ENCODE data around the gene TLE5.
"Not testable (repeated sequence)": the region's sequence is repeated elsewhere in the genome, so short reads cannot be mapped to it uniquely, and the experiment has no call there.

The TLE5 gene

GRCh38 chr19:3095441-3096191 lies 33.3 kb upstream of the TLE5 start:
- Histone ChIP-seq H3K36me3 (ENCODE audit: control insufficient read depth, insufficient read depth, low read length) (no peaks in the 10 kb centered on the region), H3K27ac (ENCODE audit: insufficient read depth, low read depth, low read length, poor library complexity, severe bottlenecking) (no peak overlapping the region), H3K4me1 (ENCODE audit: control insufficient read depth, insufficient read depth, low read length) (peaks cover 25% of the 10 kb centered on the region), H3K9me3 (ENCODE audit: control insufficient read depth, low read length) (no peaks in the 10 kb centered on the region), H3K4me3 (ENCODE audit: insufficient read depth, low read depth, low read length) (peak overlapping the region; percentile 78), H3K27me3 (ENCODE audit: control insufficient read depth, insufficient read depth, low read length, poor library complexity, severe bottlenecking) (no peaks in the 10 kb centered on the region)
- WGBS, 2 experiments: 3 to 4% methylated on average over 31 of the region's 31 CpGs

DNA sequence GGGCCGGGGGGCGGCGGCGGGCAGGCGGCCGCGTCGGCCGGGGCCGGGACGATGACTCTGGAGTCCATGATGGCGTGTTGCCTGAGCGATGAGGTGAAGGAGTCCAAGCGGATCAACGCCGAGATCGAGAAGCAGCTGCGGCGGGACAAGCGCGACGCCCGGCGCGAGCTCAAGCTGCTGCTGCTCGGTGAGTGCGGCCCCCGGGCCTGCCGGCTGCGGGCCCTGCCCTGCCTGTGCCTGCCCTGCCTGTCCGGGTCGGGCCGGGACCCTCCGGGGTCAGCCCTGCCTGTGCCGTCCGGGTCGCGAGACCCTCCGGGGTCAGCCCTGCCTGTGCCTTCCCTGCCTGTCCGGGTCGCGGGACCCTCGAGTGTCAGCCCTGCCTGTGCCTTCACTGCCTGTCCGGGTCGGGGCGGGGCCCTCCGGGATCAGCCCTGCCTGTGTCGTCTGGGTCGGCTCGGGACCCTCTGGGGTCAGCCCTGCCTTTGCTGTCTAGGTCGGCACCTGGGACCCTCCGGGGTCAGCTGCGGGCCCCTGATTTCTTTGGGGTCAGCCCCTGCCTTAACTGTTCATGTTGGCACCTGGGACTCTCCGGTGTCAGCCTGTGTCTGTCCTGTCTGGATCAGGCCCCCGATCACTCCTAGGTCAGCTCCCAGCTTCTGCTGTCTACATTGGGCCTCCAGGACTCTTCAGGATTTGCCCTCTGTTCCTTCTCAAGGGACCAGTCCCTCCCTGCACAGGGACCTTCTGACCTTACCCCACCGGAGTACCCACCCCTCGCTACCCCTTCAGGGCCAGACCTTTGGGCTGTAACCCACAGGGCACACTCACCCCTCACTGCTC lies 32.5 kb upstream of the TLE5 start:
- Histone ChIP-seq H3K27ac (ENCODE audit: insufficient read depth, low read depth, low read length, poor library complexity, severe bottlenecking) (no peak overlapping the region), H3K4me1 (ENCODE audit: control insufficient read depth, insufficient read depth, low read length) (peaks cover 25% of the 10 kb centered on the region), H3K9me3 (ENCODE audit: control insufficient read depth, low read length) (no peaks in the 10 kb centered on the region), H3K27me3 (ENCODE audit: control insufficient read depth, insufficient read depth, low read length, poor library complexity, severe bottlenecking) (no peaks in the 10 kb centered on the region), H3K4me3 (ENCODE audit: insufficient read depth, low read depth, low read length) (peak overlapping the region; percentile 78), H3K36me3 (ENCODE audit: control insufficient read depth, insufficient read depth, low read length) (no peaks in the 10 kb centered on the region)
- 2% methylated on average over 57 of the region's 57 CpGs for WGBS, 2 experiments

GRCh38 chr19:3089299-3089855 lies 27.1 kb upstream of the TLE5 start:
- 87 to 92% methylated on average over 6 to 7 of the region's 7 CpGs for WGBS, 2 experiments
- not testable (repeated sequence) for H3K36me3 ChIP-seq (ENCODE audit: control insufficient read depth, insufficient read depth, low read length); H3K4me3 ChIP-seq (ENCODE audit: insufficient read depth, low read depth, low read length); H3K9me3 ChIP-seq (ENCODE audit: control insufficient read depth, low read length); H3K4me1 ChIP-seq (ENCODE audit: control insufficient read depth, insufficient read depth, low read length); H3K27ac ChIP-seq (ENCODE audit: insufficient read depth, low read depth, low read length, poor library complexity, severe bottlenecking); H3K27me3 ChIP-seq (ENCODE audit: control insufficient read depth, insufficient read depth, low read length, poor library complexity, severe bottlenecking)

DNA sequence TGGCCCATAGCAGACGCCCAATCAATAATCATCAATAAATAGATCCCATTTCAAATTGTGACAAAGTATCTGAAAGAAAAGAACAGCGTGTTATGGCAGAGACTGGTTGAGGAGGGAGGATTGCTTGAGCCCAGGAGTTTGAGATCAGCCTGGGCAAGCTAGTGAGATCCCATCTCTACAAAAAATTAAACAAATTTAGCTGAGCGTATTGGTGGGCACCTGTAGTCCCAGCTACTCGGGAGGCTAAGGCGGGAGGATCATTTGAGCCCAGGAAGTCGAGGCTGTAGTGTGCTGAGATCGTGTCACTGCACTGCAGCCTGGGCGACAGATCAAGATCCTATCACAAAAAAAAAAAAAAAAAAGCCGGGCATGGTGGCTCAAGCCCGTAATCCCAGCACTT lies 25.5 kb upstream of the TLE5 start:
- WGBS, 2 experiments: 82 to 90% methylated on average over 7 to 9 of the region's 10 CpGs
- Histone ChIP-seq H3K4me1 (ENCODE audit: control insufficient read depth, insufficient read depth, low read length) (no peaks in the 10 kb centered on the region), H3K36me3 (ENCODE audit: control insufficient read depth, insufficient read depth, low read length) (no peaks in the 10 kb centered on the region), H3K27me3 (ENCODE audit: control insufficient read depth, insufficient read depth, low read length, poor library complexity, severe bottlenecking) (no peaks in the 10 kb centered on the region), H3K9me3 (ENCODE audit: control insufficient read depth, low read length) (no peaks in the 10 kb centered on the region), H3K4me3 (ENCODE audit: insufficient read depth, low read depth, low read length) (no peak overlapping the region), H3K27ac (ENCODE audit: insufficient read depth, low read depth, low read length, poor library complexity, severe bottlenecking) (no peak overlapping the region)

DNA sequence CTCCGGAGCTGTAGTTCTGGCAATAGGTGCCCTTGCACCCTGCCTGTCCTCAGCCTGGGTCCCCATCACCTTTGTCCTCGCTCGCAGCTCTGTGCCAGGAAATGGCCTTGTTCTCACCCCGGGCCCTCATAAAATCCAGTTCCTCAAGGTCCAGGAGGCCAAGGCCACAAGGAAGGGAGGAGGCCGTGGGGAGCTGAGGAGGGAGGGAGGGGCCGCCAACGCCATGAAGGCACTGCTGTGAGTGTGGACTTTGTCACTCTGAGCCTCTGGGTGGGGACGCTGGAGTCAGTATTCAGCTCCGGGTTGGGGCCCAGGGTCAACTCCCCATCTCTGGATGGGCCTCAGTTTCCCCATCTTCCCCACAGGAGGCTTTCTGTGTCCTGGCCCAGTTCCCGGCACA lies 22.6 kb upstream of the TLE5 start:
- no peaks in the 10 kb centered on the region for H3K9me3 ChIP-seq (ENCODE audit: control insufficient read depth, low read length)
- H3K36me3 ChIP-seq (ENCODE audit: control insufficient read depth, insufficient read depth, low read length): no peaks in the 10 kb centered on the region
- WGBS, 2 experiments: 80 to 81% methylated on average over 10 of the region's 10 CpGs
- H3K27me3 ChIP-seq (ENCODE audit: control insufficient read depth, insufficient read depth, low read length, poor library complexity, severe bottlenecking): no peaks in the 10 kb centered on the region
- no peak overlapping the region for H3K27ac ChIP-seq (ENCODE audit: insufficient read depth, low read depth, low read length, poor library complexity, severe bottlenecking)
- no peak overlapping the region for H3K4me3 ChIP-seq (ENCODE audit: insufficient read depth, low read depth, low read length)
- no peaks in the 10 kb centered on the region for H3K4me1 ChIP-seq (ENCODE audit: control insufficient read depth, insufficient read depth, low read length)

- Histone ChIP-seq H3K4me3 (ENCODE audit: insufficient read depth, low read depth, low read length) (no peak overlapping the region), H3K4me1 (ENCODE audit: control insufficient read depth, insufficient read depth, low read length) (no peaks in the 10 kb centered on the region), H3K27ac (ENCODE audit: insufficient read depth, low read depth, low read length, poor library complexity, severe bottlenecking) (no peak overlapping the region), H3K36me3 (ENCODE audit: control insufficient read depth, insufficient read depth, low read length) (no peaks in the 10 kb centered on the region), H3K27me3 (ENCODE audit: control insufficient read depth, insufficient read depth, low read length, poor library complexity, severe bottlenecking) (no peaks in the 10 kb centered on the region), H3K9me3 (ENCODE audit: control insufficient read depth, low read length) (no peaks in the 10 kb centered on the region)
- WGBS, 2 experiments: 95% methylated on average over 7 of the region's 7 CpGs
Observed at GRCh38 chr19:3083964-3084363, 21.7 kb upstream of the TLE5 start.

DNA sequence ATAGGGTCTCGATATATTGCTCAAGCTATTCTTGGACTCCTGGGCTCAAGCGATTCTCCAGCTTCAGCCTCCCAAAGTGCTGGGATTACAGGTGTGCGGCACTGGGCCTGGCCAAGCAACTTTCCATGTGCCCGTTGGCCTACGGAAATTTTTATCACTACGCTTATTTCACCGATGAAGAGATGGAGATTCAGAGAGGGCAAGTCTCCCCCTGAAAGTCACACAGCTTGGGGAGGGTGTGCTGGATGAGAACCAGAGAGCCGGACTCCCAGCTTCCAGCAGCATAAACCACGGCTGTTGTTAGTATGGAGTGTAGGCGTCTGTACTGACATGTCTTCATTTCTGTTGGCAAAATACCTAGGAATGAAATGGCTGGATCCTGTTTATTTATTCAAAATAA lies 20.0 kb upstream of the TLE5 start:
- Histone ChIP-seq H3K27me3 (ENCODE audit: control insufficient read depth, insufficient read depth, low read length, poor library complexity, severe bottlenecking) (no peaks in the 10 kb centered on the region), H3K9me3 (ENCODE audit: control insufficient read depth, low read length) (no peaks in the 10 kb centered on the region), H3K27ac (ENCODE audit: insufficient read depth, low read depth, low read length, poor library complexity, severe bottlenecking) (no peak overlapping the region), H3K4me3 (ENCODE audit: insufficient read depth, low read depth, low read length) (no peak overlapping the region), H3K4me1 (ENCODE audit: control insufficient read depth, insufficient read depth, low read length) (no peaks in the 10 kb centered on the region), H3K36me3 (ENCODE audit: control insufficient read depth, insufficient read depth, low read length) (no peaks in the 10 kb centered on the region)
- 91 to 94% methylated on average over 10 of the region's 10 CpGs for WGBS, 2 experiments

DNA sequence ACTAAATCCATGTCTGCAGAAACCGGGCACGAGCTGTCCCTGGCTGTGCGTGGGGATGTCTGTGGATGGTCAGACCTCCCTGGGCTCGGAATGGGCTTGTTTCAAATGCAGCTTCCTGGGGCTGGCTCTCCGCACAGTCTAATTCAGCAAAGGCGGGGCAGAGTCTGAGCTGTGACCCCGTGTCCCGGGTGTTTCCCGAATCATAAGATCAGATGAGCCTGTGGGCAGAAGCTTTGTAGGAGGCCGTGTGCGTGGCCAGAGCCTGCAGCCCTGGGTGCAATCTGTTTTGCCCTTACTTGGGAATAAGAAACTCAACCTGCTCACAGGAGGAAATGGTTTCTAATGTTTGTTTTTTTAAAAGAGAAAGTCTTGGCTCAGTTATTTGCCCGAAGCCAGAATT lies 18.0 kb upstream of the TLE5 start:
- Histone ChIP-seq H3K27ac (ENCODE audit: insufficient read depth, low read depth, low read length, poor library complexity, severe bottlenecking) (no peak overlapping the region), H3K4me3 (ENCODE audit: insufficient read depth, low read depth, low read length) (no peak overlapping the region), H3K9me3 (ENCODE audit: control insufficient read depth, low read length) (no peaks in the 10 kb centered on the region), H3K27me3 (ENCODE audit: control insufficient read depth, insufficient read depth, low read length, poor library complexity, severe bottlenecking) (peaks cover 4% of the 10 kb centered on the region), H3K36me3 (ENCODE audit: control insufficient read depth, insufficient read depth, low read length) (no peaks in the 10 kb centered on the region), H3K4me1 (ENCODE audit: control insufficient read depth, insufficient read depth, low read length) (no peaks in the 10 kb centered on the region)
- WGBS, 2 experiments: 81 to 86% methylated on average over 12 of the region's 12 CpGs

GRCh38 chr19:3079578-3079977 lies 17.3 kb upstream of the TLE5 start:
- 77 to 78% methylated on average over 4 of the region's 4 CpGs for WGBS, 2 experiments
- H3K27ac ChIP-seq (ENCODE audit: insufficient read depth, low read depth, low read length, poor library complexity, severe bottlenecking): no peak overlapping the region
- H3K9me3 ChIP-seq (ENCODE audit: control insufficient read depth, low read length): no peaks in the 10 kb centered on the region
- H3K36me3 ChIP-seq (ENCODE audit: control insufficient read depth, insufficient read depth, low read length): no peaks in the 10 kb centered on the region
- H3K27me3 ChIP-seq (ENCODE audit: control insufficient read depth, insufficient read depth, low read length, poor library complexity, severe bottlenecking): peaks cover 5% of the 10 kb centered on the region
- no peak overlapping the region for H3K4me3 ChIP-seq (ENCODE audit: insufficient read depth, low read depth, low read length)
- no peaks in the 10 kb centered on the region for H3K4me1 ChIP-seq (ENCODE audit: control insufficient read depth, insufficient read depth, low read length)

Measured in ectodermal cell (in vitro differentiated cells).